Measurements from ENCODE around the gene AQR. TPM values are rescaled to one million over a fixed set of nuclear protein-coding genes. Genes with fewer than 3 reads are reported as not detected.

The AQR gene
- total RNA-seq, 1 experiment from 2014 or later: 62.1 TPM

DNA sequence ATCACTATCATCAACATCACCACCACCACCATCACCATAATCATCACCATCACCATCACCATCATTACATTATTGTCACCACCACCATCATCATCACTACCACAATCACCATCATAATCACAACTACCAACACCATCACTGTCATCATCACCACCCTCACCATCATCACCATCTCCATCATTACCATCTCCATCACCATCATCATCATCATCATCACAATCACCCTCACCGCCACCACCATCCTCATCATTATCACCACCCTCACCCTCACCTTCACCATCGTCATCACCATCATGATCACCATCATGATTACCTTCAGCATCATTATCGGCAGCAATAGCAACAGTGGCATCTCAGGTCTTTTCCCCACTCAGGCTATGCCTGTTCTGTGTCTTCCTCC, 131.3 kb downstream of the AQR start:
- ChIA-PET POLR2A (no interaction called here), CTCF (no interaction called here)
- H3K27me3 Mint-ChIP-seq (ENCODE audit: low read depth): no peaks in the 10 kb centered on the region
- DNase-seq (ENCODE audit: low spot score) (no peak), ATAC-seq (no peak)
- no peak overlapping the region for H3K4me3 Mint-ChIP-seq
- no peaks in the 10 kb centered on the region for H3K36me3 Mint-ChIP-seq
- no peak overlapping the region for H3K27ac Mint-ChIP-seq
- TF ChIP-seq OVOL2 (CRISPR knock-in tag; IDR thresholded peaks at IDR 0.05; ENCODE audit: borderline replicate concordance): no peak
- no peak for TF ChIP-seq SP1 (CRISPR knock-in tag; conservative IDR thresholded peaks at IDR 0.05)
- no peak for TF ChIP-seq MYBL2 (CRISPR knock-in tag; IDR thresholded peaks at IDR 0.05)
- TF ChIP-seq, protein P1, sequence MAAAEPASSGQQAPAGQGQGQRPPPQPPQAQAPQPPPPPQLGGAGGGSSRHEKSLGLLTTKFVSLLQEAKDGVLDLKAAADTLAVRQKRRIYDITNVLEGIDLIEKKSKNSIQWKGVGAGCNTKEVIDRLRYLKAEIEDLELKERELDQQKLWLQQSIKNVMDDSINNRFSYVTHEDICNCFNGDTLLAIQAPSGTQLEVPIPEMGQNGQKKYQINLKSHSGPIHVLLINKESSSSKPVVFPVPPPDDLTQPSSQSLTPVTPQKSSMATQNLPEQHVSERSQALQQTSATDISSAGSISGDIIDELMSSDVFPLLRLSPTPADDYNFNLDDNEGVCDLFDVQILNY (CRISPR knock-in tag; IDR thresholded peaks at IDR 0.05): no peak
- TF ChIP-seq TCF7 (CRISPR knock-in tag; IDR thresholded peaks at IDR 0.05; ENCODE audit: low read depth): no peak
- TF ChIP-seq, protein P2, sequence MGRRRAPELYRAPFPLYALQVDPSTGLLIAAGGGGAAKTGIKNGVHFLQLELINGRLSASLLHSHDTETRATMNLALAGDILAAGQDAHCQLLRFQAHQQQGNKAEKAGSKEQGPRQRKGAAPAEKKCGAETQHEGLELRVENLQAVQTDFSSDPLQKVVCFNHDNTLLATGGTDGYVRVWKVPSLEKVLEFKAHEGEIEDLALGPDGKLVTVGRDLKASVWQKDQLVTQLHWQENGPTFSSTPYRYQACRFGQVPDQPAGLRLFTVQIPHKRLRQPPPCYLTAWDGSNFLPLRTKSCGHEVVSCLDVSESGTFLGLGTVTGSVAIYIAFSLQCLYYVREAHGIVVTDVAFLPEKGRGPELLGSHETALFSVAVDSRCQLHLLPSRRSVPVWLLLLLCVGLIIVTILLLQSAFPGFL (CRISPR knock-in tag; IDR thresholded peaks at IDR 0.05; ENCODE audit: borderline replicate concordance): no peak
- TF ChIP-seq, protein P3, sequence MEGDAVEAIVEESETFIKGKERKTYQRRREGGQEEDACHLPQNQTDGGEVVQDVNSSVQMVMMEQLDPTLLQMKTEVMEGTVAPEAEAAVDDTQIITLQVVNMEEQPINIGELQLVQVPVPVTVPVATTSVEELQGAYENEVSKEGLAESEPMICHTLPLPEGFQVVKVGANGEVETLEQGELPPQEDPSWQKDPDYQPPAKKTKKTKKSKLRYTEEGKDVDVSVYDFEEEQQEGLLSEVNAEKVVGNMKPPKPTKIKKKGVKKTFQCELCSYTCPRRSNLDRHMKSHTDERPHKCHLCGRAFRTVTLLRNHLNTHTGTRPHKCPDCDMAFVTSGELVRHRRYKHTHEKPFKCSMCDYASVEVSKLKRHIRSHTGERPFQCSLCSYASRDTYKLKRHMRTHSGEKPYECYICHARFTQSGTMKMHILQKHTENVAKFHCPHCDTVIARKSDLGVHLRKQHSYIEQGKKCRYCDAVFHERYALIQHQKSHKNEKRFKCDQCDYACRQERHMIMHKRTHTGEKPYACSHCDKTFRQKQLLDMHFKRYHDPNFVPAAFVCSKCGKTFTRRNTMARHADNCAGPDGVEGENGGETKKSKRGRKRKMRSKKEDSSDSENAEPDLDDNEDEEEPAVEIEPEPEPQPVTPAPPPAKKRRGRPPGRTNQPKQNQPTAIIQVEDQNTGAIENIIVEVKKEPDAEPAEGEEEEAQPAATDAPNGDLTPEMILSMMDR (IDR thresholded peaks at IDR 0.05): no peak
- TF ChIP-seq, protein P4, sequence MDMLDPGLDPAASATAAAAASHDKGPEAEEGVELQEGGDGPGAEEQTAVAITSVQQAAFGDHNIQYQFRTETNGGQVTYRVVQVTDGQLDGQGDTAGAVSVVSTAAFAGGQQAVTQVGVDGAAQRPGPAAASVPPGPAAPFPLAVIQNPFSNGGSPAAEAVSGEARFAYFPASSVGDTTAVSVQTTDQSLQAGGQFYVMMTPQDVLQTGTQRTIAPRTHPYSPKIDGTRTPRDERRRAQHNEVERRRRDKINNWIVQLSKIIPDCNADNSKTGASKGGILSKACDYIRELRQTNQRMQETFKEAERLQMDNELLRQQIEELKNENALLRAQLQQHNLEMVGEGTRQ (CRISPR knock-in tag; IDR thresholded peaks at IDR 0.05): no peak
- TF ChIP-seq, protein P5, sequence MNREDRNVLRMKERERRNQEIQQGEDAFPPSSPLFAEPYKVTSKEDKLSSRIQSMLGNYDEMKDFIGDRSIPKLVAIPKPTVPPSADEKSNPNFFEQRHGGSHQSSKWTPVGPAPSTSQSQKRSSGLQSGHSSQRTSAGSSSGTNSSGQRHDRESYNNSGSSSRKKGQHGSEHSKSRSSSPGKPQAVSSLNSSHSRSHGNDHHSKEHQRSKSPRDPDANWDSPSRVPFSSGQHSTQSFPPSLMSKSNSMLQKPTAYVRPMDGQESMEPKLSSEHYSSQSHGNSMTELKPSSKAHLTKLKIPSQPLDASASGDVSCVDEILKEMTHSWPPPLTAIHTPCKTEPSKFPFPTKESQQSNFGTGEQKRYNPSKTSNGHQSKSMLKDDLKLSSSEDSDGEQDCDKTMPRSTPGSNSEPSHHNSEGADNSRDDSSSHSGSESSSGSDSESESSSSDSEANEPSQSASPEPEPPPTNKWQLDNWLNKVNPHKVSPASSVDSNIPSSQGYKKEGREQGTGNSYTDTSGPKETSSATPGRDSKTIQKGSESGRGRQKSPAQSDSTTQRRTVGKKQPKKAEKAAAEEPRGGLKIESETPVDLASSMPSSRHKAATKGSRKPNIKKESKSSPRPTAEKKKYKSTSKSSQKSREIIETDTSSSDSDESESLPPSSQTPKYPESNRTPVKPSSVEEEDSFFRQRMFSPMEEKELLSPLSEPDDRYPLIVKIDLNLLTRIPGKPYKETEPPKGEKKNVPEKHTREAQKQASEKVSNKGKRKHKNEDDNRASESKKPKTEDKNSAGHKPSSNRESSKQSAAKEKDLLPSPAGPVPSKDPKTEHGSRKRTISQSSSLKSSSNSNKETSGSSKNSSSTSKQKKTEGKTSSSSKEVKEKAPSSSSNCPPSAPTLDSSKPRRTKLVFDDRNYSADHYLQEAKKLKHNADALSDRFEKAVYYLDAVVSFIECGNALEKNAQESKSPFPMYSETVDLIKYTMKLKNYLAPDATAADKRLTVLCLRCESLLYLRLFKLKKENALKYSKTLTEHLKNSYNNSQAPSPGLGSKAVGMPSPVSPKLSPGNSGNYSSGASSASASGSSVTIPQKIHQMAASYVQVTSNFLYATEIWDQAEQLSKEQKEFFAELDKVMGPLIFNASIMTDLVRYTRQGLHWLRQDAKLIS (CRISPR knock-in tag; IDR thresholded peaks at IDR 0.05; ENCODE audit: borderline replicate concordance): no peak
- TF ChIP-seq IRF2 (CRISPR knock-in tag; IDR thresholded peaks at IDR 0.05; ENCODE audit: borderline replicate concordance, low read depth): no peak
- TF ChIP-seq, protein P6, sequence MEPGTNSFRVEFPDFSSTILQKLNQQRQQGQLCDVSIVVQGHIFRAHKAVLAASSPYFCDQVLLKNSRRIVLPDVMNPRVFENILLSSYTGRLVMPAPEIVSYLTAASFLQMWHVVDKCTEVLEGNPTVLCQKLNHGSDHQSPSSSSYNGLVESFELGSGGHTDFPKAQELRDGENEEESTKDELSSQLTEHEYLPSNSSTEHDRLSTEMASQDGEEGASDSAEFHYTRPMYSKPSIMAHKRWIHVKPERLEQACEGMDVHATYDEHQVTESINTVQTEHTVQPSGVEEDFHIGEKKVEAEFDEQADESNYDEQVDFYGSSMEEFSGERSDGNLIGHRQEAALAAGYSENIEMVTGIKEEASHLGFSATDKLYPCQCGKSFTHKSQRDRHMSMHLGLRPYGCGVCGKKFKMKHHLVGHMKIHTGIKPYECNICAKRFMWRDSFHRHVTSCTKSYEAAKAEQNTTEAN (CRISPR knock-in tag; IDR thresholded peaks at IDR 0.05): no peak
- no peak for TF ChIP-seq ZNF121 (CRISPR knock-in tag; IDR thresholded peaks at IDR 0.05)
- TF ChIP-seq, protein P7, sequence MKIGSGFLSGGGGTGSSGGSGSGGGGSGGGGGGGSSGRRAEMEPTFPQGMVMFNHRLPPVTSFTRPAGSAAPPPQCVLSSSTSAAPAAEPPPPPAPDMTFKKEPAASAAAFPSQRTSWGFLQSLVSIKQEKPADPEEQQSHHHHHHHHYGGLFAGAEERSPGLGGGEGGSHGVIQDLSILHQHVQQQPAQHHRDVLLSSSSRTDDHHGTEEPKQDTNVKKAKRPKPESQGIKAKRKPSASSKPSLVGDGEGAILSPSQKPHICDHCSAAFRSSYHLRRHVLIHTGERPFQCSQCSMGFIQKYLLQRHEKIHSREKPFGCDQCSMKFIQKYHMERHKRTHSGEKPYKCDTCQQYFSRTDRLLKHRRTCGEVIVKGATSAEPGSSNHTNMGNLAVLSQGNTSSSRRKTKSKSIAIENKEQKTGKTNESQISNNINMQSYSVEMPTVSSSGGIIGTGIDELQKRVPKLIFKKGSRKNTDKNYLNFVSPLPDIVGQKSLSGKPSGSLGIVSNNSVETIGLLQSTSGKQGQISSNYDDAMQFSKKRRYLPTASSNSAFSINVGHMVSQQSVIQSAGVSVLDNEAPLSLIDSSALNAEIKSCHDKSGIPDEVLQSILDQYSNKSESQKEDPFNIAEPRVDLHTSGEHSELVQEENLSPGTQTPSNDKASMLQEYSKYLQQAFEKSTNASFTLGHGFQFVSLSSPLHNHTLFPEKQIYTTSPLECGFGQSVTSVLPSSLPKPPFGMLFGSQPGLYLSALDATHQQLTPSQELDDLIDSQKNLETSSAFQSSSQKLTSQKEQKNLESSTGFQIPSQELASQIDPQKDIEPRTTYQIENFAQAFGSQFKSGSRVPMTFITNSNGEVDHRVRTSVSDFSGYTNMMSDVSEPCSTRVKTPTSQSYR (CRISPR knock-in tag; IDR thresholded peaks at IDR 0.05): no peak
- TF ChIP-seq CREB1 (CRISPR knock-in tag; IDR thresholded peaks at IDR 0.05): no peak
- no peaks in the 10 kb centered on the region for H3K4me1 Mint-ChIP-seq
- H3K9me3 Mint-ChIP-seq: peaks cover 8% of the 10 kb centered on the region

All from WTC11 (cell line).